ENCODE results near the gene CEP350.
A peak's percentile ranks its signal among the peaks of the same experiment; 100 is the strongest.

CEP350 gene, protein sequence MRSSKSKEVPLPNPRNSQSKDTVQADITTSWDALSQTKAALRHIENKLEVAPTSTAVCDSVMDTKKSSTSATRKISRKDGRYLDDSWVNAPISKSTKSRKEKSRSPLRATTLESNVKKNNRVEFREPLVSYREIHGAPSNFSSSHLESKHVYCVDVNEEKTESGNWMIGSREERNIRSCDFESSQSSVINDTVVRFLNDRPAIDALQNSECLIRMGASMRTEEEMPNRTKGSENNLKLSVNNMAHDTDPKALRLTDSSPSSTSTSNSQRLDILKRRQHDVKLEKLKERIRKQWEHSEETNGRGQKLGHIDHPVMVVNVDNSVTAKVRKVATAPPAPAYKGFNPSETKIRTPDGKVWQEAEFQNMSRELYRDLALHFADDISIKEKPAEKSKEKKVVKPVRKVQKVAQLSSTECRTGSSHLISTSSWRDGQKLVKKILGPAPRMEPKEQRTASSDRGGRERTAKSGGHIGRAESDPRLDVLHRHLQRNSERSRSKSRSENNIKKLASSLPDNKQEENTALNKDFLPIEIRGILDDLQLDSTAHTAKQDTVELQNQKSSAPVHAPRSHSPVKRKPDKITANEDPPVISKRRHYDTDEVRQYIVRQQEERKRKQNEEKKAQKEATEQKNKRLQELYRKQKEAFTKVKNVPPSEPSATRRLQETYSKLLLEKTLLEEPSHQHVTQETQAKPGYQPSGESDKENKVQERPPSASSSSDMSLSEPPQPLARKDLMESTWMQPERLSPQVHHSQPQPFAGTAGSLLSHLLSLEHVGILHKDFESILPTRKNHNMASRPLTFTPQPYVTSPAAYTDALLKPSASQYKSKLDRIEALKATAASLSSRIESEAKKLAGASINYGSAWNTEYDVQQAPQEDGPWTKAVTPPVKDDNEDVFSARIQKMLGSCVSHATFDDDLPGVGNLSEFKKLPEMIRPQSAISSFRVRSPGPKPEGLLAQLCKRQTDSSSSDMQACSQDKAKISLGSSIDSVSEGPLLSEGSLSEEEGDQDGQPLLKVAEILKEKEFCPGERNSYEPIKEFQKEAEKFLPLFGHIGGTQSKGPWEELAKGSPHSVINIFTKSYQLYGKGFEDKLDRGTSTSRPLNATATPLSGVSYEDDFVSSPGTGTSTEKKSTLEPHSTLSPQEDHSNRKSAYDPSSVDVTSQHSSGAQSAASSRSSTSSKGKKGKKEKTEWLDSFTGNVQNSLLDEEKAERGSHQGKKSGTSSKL (N-terminal part only)

DNA sequence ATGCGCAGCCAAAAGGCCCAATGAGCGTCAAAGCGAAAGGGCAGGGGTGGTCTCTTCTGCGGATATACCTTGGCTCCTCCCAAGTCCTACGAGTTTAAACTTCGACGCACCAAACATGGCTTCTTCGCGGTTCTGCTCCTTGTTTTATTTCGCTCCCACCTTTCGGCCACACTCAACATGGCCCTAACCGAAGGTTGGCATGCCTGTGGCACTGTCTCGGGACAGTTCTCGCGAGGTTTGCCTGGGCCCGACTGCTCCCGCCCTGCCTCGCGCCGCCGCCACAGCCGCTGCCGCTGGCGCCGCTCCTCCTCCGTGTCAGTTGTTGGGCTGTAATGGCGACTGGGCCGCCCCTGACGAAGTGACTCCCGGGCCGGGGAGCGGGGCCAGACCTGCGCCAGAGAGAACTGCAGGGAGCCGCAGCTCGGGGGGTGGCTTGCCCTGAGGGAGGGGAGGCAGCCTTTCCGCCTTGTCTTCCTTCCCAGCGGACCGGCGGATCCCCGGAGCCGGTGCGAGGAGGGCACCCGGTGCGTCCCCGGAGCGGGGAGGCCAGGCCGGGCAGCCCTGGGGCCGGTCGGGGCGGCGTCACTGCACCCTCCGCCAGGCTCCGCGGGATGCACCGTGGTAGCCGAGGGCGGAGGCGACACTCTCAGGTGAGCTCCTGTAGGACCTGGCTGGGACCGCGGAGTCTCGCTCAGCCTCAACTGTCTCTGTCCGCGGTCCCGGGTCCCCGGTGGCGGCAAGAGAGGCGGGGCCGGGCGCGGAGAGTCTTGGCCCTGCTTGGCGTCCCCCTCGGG is at the start of gene CEP350:
Gene CEP350, plus strand, starts transcription at position 318 of the 794 bp plus-strand sequence. CDS start 31,372 bp downstream, outside the sequence.
- DNase-seq (ENCODE audit: low read depth in 2 of 2) = peak; percentile 95 to 97

GRCh38 chr1:179910934-179911333 is 43.7 kb upstream of the CEP350 start:
- no peak for DNase-seq (ENCODE audit: low read depth in 2 of 2)

GRCh38 chr1:179911812-179912211 is 42.8 kb upstream of the CEP350 start:
- no peak for DNase-seq (ENCODE audit: low read depth in 2 of 2)

DNA sequence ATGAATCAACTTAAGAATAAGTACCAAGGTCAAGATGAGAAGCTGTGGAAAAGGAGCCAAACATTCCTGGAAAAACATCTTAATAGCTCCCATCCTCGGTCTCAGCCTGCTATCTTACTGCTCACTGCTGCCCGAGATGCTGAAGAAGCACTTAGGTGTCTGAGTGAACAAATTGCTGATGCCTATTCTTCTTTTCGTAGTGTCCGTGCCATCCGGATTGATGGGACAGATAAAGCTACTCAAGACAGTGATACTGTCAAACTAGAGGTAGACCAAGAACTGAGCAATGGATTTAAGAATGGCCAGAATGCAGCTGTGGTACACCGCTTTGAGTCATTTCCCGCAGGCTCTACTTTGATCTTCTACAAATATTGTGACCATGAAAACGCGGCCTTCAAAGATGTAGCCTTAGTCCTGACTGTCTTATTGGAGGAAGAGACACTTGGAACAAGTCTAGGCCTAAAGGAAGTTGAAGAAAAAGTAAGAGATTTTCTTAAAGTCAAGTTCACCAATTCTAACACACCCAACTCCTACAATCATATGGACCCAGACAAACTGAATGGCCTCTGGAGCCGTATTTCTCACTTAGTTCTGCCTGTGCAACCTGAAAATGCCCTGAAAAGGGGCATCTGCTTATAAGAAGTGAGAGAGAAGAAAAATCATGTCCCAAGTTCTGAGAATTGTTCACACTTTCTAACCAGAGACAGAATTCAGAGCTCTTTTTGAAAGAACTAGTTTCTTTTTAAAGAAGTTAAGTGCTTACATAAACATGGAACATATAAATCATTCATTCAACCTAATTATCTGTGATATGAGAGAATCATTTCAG is 36.8 kb upstream of the CEP350 start:
- no peak for DNase-seq (ENCODE audit: low read depth in 2 of 2)

DNA sequence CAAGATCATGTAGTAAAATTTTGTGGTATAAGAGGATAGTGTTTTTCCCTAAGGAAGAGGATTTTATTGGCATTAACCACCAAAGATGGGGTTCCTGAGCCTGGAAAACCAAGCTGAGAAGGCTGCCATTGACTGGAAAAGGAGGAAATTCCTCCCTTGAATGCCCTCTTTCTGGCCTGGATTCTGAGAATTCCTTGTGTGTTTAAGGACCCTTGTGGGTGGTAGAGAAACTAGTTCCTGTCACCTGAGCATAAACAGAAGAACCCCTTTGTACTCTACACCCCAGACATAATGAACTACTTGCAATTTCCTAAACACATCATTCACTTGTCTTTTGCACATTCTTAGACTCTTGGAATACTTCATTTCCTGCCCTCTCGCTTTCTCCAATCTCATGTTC is 33.1 kb upstream of the CEP350 start:
- no peak for DNase-seq (ENCODE audit: low read depth in 2 of 2)

- DNase-seq (ENCODE audit: low read depth in 2 of 2) = no peak
Observed at GRCh38 chr1:179921981-179922872, 32.4 kb upstream of the CEP350 start.

DNA sequence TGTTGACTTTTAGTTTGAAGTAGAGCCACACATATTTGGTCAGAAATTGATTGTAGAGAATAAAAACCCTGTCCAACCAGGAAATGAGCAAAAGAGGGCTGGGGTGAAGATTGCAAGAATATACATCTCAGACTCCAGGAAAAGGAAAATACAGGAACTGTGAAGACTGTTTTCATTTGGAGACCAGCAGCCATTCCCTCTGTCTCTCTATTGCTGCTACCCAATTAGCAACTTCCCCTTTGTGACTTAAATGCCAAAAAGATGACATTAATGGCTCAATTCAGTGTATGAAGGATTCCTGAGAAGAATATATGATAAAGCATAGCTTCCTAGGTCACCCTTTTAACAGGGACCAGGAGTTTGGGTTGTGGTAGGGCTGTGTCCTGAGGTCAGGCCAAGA is 31.6 kb upstream of the CEP350 start:
- DNase-seq (ENCODE audit: low read depth in 2 of 2) = no peak

- no peak for DNase-seq (ENCODE audit: low read depth in 2 of 2)
Observed at GRCh38 chr1:179924268-179924667, 30.3 kb upstream of the CEP350 start.

- no peak for DNase-seq (ENCODE audit: low read depth in 2 of 2)
Observed at GRCh38 chr1:179925302-179925701, 29.3 kb upstream of the CEP350 start.

DNA sequence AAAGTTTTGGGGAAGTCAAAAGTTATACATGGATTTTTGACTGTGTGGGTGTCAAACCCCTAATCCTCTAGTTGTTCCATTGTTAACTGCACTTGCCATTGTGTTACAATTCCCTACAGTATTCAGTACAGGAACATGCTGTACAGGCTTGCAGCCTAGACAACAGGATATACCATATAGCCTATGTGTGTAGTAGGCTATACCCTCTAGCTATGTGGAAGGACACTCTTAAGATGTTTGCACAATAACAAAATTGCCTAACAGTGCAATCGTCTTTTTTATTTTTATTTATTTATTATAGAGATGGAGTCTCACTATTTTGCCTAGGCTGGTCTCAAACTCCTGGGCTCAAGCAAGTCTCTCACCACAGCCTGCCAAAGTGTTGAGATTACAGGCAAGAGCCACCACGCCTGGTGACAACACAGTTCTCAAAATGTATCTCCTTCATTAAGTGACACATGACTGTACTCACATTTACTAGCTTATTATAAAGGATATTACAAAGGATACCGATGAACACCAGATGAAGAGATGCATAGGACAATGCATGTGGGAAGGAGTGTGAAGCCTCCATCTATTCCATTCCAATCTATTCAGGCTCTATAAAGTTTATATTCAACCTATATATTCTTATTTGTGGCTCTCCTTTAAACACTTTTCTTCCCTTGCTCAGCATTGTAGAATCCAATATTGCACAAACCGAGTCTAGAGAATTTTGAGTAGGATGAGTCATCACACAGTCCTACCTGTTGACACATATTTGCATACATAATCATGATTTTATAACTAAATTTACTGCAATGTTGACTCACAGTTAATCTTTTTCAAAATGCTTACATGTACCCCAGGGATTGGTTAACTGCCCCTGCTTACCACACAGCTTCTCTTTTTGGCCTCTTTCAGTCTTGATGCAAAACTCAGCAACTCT is 28.4 kb upstream of the CEP350 start:
- DNase-seq (ENCODE audit: low read depth in 2 of 2) = no peak

GRCh38 chr1:179926850-179927205 is 27.8 kb upstream of the CEP350 start:
- no peak for DNase-seq (ENCODE audit: low read depth in 2 of 2)

DNA sequence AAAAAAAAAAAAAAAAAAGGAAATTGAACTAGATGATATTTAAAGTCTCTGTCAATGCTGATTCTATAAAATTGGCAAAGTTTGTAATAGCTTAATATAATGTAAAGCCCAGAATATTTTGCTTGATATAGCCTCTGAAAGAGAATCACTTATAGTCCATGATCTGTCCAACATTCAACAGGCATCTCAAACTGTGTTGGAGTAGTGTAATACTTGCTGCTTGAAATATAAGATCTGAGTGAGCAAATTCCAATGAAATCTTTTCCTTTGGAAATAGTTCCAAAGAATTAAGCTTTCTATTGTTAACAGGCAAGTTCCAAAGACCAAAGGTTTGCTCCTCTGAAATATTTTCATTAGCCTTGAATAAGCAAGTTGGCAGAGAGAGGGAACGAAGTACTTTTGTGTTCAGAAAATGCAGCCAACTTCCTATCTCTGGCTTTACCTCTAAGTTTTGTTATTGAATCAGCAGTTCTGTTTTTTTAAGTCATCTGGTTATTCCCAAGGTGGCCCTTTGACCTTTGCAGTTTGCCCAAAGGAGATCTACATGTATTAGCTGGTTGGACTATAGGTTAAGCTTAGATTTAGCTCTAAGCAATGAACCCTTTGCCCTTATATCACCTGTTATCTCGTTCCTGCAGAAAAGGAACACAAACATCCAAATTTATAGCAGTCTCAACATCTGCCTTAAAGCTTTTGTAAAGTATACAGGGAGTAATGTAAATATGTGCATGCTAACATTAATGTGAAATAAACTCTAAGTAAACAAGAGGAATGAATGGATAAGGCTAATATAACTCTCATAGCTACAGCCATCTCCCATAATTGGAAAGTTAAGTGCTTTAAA is 24.4 kb upstream of the CEP350 start:
- DNase-seq (ENCODE audit: low read depth in 2 of 2) = no peak

DNA sequence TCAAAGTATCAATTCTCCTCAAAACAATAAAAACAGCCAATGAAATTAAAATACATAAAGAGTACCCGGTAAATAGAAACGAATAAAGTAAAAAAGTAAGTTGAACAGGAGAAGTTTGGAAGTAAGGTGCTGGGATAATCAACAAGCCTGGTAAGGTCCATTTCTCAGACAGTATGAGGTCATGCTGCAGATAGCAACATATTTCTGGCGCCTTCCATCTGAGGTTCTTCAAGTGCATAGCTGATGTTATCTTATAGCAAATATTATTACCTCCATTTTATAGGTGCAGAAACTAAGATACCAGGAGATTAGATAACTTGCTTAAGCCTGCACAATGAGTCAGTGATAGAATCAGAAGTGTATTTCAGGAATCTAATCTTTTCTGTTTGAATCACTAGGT is 23.7 kb upstream of the CEP350 start:
- no peak for DNase-seq (ENCODE audit: low read depth in 2 of 2)

- DNase-seq (ENCODE audit: low read depth in 2 of 2) = no peak
Observed at GRCh38 chr1:179933219-179933618, 21.4 kb upstream of the CEP350 start.

- DNase-seq (ENCODE audit: low read depth in 2 of 2) = no peak
Observed at GRCh38 chr1:179935909-179936496, 18.6 kb upstream of the CEP350 start.

DNA sequence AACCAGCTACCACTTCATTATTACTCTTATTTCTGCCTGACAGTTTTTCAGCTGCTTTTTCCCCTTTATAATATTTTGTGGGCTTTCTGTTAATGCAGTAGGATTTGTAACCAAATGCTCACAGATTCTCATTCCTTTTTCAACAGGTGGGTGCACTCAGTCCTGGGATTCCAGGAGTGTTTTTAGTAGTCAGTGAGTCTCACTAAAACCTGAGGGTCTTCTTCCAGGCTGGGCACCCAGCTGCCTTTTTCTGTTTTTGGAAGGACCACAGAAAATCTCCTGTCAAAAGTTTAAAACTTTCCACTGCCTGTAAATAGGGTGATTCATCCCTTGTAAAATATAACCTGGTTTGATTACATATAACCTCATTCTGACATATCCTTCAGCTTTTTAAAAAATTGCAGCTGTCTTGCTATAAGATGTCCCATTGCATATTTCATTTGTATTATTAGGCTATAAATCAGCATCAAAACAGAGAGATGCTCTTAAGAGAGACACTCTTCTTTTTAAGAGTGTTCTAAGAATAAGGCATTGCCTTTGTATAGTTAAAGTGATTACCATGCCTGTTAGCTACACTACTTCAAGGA is 16.8 kb upstream of the CEP350 start:
- no peak for DNase-seq (ENCODE audit: low read depth in 2 of 2)

GRCh38 chr1:179938752-179939151 is 15.9 kb upstream of the CEP350 start:
- no peak for DNase-seq (ENCODE audit: low read depth in 2 of 2)
